GM19023 (cell line): ENCODE results near the gene ELOVL7.
"Not testable (repeated sequence)": the region's sequence is repeated elsewhere in the genome, so short reads cannot be mapped to it uniquely, and the experiment has no call there.

Experiments used
- ATAC-seq: cut with Tn5 transposase; IDR thresholded peaks from one replicate; pipeline ENCODE4 v1.9.1; 2021; ENCODE audit warnings: mild to moderate bottlenecking, moderate library complexity; ENCODE audit not compliant: unreplicated experiment

The ELOVL7 gene

DNA sequence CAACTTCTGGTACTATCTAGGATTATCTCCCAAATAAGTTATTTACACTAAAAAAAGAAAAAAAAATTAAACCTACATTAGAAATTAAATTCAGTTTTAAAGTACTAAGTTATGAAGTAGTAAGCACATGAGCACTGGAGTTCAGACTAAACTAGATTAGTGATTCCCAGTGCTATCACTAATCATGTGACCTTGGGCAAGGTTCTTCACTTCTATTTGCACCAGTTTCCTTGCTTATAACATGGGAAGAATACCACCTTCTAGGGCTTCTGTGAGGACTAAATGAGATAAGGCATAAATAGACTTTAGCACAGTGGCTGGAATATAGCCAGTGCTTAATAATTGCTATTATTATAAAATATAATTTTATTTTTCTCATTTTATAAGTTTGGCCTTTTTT, 10.5 kb downstream of the ELOVL7 start:
- no peak for ATAC-seq

DNA sequence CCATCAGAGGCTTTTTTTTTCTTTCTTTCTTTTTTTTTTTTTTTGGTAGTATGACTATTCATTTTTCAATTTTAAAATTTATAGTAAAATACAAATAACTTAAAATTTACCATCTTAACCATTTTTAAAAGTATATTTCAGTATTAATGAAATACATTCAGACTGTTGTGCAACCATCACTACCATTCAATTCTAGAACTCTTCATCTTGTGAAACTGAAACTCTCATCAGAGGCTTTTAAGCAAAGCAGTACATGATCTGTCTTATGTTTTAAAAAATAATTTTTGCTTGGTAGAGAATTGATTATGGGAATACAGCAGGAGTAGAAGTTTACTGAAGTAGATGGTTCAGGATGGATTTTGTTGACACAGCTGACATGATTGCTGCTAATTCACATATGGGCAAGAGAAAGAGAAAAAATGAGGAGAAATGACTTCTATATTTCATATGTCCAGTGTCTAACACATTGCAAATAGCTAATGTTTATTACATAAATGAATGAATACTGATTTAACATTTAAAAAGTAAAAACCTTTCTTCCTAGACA, 13.4 kb downstream of the ELOVL7 start:
- ATAC-seq, result no peak

DNA sequence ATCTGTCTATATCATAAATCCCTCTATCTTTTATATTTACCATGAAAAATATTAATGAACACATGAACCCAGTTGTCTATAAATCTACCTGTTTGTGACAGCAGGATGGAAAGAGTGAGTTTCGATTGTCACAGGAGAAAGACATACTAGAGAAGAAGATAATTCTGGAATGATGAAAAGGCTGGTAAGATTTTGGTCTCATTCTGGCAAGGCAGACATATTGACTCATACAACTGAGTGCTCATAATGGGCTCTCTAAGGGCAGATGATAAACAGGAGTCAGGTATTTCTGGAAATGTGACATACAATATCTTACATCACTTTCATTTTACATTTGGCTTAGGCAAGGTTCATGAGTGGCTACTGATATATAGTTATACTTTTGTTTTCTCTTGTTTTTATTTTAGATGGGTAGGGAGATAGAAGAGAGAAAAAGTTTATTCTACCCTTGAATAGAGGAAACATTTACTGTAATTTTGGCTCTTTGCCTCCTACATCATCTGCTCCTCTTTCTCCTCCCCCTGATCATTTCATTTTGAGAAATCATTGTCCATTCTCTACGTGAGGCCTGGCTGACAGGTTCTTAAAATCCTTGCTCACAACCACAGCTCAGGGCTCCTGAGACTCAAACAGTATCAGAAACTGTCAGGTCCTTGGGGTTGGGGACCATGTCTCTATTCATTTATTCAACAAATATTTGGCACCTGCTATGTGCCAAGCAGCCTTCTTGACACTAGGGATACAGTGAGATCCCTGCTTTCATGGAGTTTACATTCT, 14.4 kb downstream of the ELOVL7 start:
- ATAC-seq, result no peak

DNA sequence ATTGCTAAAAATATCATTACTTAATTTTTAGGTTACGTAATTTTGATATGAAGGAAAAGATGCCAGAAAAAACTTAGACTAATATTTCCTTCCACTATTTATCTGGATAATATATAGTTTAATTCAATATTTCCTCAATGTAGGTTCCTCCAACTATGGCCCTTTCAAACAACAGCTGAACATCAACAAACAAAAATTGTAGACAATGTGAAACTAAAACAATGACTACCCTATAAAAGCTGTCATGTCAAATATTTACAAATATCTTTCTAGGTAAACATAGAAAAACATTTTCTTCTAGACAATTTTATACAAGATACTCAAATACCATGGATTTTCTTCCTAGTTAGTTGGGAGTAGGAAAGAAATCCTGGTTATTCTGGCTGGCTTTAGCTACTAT, 16.9 kb downstream of the ELOVL7 start:
- no peak for ATAC-seq

DNA sequence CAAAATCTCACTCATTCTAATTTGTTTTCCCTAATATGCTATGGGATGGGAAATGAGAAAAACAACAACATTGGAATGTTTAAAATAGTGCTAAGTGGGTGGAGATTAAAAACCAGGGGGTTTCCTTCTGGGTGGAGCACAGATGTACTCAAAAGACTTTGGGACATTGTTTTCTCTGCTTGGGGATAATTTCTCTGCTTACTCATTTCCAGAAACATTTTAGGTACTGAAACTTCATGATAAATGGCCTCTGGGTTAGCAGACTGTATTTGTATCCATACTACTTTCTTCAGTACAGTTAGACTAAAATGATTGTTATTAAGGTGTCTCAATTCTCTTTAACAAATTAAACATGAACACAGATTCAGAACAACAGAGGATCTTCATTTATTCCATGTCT, 17.4 kb downstream of the ELOVL7 start:
- peak; percentile 66 for ATAC-seq

DNA sequence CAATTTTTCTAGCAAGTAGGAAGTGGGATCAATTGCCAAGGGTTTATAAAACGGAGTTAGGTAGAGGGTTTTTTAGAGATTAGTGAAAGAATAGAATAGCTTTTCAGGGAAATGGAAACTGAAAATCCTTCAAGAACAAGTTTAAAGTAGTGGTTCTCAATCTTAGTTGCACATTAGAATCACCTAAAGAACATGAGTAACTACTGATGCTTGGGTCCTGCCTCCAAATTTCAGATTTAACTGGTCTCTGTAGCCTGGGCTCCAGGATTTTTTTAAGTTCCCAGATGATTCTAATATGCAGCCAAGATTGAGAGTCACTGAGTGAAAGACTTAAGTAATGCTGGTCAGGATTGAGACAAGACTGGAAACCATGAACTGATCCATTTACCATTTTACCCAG, 20.5 kb downstream of the ELOVL7 start:
- no peak for ATAC-seq

DNA sequence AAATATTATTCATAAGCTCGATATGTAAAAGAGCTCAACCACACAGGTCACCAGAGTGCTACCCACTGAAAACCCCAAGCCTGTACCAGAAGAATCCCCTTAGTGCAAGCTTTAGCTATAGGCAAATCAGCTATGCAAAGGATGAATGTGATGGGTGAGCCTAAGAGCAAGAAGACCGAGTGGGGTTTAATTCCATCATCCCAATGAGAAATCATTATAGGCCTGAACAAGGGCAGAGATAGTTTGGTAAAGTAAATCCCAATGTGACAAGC, 21.8 kb downstream of the ELOVL7 start:
- ATAC-seq, result peak; percentile 43

DNA sequence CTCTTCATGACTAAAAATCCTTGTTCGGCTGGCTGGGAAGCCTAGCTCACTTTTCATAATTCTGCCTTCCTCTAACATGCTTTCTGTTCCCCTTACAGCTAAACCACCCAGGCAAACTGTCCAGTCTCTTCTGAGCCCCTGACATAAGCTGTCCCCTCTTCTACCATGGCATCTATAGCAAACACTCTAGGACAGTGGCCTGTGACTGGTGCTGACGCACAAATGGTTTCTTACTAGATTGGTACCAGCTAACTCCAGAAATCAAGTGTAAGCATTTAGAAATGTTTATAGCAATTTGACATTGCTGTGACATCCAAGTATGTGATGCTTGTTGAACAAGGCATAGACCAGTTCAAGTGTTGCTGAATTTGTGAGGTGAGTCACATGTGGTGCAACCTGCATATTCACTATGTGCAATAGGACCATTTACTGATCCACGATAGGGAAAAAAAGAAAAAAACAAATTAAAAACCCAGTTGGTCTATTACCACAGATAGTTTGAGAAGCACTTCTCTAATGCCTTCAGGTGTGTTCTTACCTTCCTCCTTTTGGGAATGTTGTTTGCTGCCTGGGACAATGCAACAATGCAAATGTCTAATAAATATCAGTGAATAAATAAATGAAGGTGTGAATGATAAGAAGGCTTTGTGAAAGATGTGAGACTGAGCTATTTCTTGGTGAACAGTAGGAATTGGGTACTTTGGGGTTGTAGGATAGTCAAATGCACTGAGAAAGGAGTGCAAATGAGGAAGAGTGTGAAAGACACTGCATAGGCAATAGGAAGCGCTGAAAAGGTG, 22.4 kb downstream of the ELOVL7 start:
- ATAC-seq, result no peak

DNA sequence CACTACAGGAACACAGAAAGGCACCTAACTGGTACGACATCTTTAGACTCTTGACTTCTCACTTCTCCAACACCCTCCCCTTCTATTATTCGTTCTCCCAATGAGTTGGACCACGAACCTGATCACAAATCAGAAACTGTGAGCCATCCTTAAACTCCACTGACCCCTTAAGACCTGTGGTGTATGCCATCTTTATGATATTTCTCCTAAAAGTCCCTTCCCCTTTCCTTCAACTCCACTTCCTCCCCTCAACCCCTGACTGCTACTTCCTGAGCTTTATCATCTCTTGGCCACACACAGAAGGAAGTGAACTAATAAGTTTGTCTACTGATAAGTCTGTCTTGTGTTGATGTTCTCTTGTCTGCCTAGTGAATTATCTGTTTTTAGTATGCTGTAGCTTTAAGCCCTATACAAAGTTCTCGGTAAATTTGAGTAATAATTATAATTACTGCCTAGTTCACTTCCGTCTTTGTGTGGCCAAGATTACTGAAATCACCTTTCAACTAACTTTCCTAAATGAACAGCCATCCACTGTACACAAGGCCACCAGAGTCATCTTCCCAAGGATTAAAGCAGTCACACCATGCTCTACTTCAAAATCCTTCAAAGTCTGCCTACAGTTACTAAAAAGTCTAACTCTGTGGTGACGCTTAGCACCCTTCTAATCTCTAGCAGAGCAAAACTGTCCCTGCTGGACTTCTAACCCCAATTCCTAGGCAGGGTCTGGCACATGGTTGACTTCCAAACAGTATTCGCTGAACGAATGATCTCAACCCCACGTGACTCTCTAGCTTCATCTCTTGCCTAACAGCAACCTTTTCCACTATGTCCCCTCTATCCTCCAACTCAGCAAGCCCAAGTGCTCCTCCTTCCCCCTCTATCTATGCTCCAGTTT, 23.2 kb downstream of the ELOVL7 start:
- ATAC-seq, result no peak

DNA sequence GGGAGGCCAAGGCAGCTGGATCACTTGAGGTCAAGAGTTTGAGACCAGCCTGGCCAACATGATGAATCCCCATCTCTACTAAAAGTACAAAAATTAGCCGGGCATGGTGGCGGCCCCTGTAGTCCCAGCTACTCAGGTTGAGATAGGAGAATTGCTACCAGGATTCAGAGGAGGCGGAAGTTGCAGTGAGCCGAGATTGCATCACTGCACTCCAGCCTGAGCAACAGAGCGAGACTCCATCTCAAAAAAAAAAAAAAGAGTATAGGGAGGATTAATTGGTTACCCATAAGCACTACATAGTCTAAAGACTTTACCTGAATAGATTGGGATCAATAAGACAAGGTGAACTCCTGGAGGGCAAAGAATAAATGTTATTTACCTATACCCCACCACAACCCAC, 27.9 kb downstream of the ELOVL7 start:
- not testable (repeated sequence) for ATAC-seq

DNA sequence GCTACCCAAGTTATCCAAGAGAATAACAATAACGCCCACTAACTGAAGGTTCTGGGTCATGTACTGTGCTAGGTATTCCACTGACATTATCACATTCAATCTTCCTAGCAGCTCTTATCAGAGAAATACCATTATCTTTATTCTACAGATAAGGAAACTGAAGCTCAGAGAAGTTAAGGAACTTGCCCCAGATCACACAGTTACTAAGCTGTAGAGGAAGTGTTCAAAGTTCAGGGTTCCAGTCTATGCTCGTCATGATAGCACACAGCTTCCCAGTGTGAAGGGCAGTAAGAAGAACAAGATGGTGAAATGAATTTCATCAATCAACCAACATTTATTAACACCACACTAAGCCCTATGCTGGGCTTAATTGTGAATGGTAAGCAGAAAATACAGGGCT, 29.6 kb downstream of the ELOVL7 start:
- ATAC-seq, result no peak

DNA sequence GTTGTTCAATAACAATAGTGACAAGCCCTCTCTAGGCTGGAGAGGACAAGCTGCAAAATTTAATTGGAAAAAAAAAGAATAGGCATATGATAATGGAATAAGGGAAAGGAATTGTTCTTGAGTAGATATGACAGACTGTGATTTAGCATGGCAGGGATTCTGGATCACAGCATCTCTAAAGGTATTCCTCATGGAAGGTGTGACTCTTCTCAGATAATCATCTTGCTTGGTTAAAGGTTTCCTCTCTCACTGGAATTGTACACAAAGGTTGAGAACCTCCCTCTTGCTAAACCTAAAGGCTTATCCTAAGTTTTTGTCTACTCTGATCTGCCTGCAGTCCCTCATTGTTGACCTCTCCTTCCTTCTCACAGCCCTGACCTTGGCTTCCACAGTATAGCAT, 31.6 kb downstream of the ELOVL7 start:
- no peak for ATAC-seq

DNA sequence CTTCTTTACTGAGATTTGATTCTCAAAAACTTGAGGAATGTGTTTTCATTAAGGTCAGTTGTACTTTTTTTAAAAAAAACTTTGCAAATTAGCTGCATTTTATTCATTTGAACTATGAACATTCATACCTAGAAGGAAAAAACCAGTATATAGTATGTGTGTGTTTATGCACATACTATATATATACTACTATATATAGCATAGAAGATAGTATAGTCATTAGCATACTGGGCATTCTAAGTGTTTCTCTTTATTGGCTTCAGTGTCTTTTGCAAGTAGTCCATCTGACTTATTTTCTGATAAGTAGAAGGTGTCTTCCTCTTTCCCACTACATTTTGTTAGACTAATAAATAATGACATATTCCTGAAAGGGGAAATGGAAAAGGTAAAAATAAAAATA, 33.0 kb downstream of the ELOVL7 start:
- peak; percentile 34 for ATAC-seq

DNA sequence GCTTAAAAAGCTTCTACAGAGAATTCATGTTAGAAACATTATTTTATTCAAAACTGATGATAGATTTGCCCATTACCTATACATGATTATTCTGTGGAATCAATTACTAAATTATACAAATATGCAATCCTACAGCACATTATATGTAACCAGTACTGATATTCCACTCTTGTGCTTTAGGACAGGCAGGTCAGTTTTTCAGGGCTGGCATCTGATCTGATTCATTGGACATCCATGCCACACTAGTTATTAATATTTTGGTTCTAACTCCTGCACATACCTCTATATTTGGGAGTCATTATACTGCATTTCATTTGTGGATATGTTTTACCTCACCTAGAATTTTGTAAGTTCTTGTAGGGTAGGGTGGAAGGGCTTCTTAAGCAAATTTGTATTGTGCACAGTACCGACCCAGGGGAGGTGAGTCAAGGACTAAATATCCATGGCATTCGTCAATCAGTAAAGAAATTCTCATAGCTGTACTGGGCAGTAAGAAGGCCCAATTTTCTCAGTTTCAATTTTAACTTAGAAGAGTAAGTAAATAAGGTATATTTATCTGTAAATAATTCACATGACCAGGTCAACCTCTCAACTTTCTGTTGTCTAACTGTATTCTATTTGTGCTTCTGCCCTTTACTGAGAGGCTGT, 33.5 kb downstream of the ELOVL7 start:
- ATAC-seq, result peak; percentile 87

DNA sequence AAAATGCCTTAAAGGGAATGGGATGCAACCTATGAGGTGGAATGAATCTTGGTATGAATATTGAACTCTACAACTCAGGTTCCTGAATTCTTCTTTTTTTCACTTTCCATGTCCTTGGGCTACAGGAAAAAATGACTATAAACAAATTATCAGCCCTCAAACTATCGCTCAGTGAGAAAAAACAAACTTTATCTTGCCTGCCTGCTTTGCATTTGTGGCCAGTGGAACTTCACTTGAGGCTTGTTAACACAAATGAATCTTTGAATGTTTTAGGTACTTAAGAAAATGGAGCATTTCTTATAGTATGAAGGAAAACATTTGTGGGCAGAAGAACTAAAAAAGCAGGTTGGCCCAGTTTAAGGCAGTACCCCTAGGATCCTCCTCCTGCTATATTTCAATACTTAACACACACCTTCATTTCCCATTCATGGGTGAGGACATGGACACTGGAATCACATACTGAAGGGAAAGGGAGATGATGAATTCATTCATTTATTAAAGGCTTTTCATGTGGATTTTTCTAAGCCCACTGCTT, 34.1 kb downstream of the ELOVL7 start:
- ATAC-seq, result no peak

DNA sequence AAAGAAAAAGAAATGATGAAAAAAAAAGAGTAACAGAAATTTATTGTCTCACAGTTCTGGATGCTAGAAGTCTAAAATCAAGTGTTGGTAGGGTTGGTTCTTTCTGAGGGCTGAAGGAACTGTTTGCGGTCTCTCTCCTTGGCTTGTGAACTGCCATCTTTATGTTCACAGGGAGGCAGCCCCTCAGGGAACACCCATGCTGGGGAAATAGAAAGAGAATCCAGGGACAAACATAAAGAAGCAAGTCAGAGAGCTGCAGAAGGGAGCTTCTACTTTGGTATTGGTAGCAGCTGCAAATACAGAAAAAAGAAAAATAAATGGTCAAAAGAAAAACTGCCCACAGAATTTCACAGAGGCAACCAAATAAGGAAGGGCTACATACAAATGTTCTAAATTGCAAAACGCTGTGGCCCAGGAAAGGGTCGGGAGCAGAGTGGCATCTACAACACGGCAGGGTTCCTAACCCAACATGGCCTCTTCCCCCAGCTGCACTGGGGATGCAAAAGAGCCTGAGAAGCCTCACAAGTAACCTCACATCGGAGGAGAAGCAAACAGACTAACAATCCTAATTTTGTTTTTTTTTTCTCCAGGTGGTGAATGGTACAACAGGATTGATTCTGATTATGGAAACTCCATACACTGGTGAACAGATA, 37.4 kb downstream of the ELOVL7 start:
- no peak for ATAC-seq

DNA sequence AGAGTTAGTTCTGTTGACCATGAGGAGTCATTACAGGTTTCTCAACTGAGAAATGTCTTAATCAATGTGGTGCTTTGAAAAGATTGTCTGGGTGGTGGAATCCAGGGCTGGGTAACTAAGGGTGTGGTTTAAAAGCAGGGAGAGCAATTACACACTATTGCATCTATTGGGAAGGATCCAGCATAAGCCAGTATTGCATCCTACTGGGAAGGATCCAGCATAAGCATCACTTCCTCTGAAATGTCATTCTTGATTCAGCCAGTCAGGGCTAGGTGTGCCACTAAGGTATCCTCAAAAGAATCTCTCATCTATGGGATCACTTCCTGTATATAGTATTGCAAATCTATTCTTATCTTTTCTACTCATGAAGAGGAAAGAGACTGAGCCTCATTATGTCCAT, 38.6 kb downstream of the ELOVL7 start:
- ATAC-seq, result no peak

DNA sequence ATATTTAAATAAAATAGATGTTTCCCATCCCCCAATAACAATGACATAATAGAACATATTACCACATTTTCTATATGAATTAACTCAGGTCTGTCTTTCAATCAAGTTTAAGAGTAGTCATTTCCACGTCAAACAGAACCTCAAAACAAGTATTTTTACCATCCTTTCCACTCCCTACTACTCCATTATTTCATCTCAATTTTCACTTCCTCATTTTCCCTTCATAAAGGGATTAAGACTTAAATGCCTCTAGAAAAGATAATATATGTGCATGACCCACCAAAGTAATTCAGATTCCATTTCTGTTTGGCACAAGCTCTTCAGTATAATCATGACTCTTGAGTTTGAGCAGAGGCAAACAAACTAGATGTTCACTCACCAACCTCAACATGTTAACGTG, 40.4 kb downstream of the ELOVL7 start:
- ATAC-seq, result no peak

DNA sequence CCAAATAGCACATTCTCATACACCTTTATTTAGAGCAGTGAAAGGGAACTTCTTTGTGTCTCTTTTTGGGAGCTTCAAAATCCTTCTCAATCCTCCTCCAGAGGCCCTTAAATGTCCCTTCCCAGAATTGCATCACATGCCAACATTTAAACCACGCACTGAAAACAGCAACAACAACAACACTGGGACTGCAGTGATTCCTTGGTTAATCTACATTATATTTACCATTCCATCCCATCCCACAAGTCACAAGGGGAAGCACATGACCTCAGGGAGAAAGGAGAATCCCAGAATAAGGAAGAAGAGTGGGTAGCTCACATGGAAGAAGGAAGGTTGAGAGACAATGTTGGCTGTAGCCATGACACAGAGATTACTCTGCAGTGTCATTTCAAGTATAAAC, 41.1 kb downstream of the ELOVL7 start:
- no peak for ATAC-seq

DNA sequence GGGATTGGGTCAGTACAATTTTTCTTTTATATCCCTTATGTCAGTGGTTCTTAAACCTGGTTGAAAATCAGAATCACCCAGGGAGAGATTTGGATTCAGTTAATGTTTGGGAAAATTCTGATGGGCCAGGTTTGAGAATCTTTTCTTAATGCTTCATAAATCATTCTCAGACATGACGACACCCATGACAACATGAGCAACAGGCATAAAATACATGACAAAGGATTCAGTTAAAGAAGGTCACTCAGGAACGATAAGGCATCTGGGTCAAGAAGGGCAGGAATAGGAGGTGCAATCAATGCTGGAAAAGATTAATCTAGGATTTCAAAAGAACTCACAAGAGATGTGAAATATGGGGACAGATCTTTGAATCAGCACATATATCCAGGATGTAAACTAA, 41.8 kb downstream of the ELOVL7 start:
- ATAC-seq, result no peak
